HT-29 (cell line): ENCODE data around the gene ZFAND2A. TPM values are rescaled to one million over a fixed set of nuclear protein-coding genes. Genes with fewer than 3 reads are reported as not detected.
"Not testable (repeated sequence)": the region's sequence is repeated elsewhere in the genome, so short reads cannot be mapped to it uniquely, and the experiment has no call there.

Experiments used
- DNase-seq: peaks from one replicate; pipeline ENCODE4 v3.0.0-alpha.2; 2015; ENCODE audit warnings: low spot score
- total RNA-seq: library from RNA; depleted of rRNA; stranded (reverse); fragments of >200 nt; shearing (Covaris generic); gene quantifications from 2 replicates; pipeline ENCODE4 v1.2.3, GENCODE V29; 2014

Gene ZFAND2A
- total RNA-seq, 1 experiment from 2014 or later: 18.0 TPM

DNA sequence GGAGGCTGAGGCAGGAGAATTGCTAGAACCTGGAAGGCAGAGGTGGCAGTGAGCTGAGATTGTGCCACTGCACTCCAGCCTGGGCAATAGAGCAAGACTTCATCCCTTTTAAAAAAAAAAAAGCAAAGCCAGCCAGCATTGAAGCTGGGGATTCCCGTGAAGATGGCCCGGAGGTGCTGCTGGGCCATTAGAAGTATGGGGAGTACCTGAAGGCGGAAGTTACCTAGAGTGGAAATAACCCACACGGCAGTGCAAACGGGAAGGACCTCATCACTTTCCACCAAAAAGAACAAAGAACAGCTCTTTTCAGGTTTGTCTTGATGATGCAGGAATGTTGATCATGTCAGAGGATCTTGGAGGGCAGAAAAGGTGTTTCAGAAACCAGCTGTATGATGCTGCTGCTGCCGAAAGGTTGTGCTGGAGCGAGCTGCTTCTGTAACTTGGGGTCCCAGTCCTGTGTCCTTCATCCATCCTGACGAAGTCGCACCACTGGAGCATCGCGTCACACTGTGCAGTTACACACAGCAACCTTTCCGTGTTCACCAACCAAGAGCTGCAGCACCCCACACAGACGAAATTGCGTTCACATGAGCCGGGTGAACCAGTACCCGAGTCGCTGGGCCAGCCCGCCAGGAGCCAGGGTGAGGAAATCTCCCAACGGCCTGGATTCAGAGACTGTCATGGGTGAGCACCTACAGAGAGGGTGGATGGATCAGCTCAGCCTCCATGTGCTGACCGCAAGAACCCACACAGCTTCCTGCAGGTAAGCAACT is 8.2 kb downstream of the ZFAND2A start:
- DNase-seq: no peak

DNA sequence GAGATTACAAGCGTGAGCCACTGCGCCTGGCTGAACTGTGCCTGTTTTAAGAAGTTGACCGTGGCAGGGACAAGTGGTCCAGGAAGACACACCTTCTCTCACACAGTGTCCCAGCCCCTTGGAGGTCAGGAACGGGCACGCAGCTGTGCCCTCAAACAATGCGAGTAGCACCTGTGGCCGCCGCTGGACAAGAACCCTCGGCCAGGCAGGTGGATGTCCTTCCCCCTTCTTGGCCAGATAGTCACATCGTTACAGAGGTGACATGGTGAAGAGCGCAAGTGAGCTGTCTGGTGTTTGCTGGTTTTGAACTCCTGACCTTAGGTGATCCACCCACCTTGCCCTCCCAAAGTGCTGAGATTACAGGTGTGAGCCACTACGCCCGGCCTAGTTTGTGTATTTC is 8.8 kb downstream of the ZFAND2A start:
- DNase-seq: no peak

DNA sequence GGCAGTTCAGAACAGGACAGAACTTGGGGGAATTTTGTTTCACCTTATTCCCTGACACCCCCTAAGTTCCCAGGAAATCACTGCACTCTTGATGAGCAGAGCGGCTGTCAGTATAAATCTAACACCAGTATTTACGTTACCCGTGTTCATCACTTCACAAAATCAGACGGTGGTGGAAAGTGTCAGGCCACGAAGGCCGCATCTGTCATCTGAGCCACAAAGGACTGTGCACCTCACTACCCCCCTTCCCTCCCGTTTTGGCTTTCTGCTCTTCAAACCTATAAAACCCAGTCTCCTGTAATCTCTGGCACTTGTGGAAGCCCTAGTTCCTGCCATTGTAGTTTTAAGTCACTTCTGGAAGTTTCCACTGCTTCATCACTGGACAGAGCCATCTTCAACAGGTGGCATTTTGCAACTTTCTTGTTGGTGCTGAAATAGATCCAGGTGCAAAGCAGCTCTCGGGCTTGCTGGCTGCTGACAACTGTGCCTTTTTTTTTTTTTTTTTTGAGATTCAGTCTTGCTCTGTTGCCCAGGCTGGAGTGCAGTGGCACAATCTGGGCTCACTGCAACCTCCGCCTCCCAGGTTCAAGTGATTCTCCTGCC is 9.5 kb downstream of the ZFAND2A start:
- DNase-seq: no peak

DNA sequence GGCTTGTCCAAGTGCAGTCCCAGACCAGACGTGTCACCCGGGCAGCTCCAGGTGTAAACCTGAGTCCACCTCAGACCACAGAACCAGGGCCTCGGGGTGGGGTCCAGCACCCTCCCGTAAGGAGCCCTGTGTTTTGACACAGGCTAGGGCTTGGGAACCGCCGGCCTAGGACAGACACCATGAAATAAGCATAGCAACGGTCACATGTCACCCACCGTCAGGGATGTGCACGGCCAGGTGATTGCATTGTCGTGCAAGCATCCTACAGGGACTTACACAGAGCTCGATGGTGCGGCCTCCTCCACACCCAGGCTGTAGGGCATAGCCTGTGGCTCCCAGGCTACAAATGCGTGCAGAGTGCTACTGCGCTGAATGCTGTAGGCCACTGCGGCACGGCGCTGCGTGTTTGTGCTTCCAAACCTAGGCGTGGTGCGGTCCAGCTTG is 10.6 kb downstream of the ZFAND2A start:
- no peak for DNase-seq

DNA sequence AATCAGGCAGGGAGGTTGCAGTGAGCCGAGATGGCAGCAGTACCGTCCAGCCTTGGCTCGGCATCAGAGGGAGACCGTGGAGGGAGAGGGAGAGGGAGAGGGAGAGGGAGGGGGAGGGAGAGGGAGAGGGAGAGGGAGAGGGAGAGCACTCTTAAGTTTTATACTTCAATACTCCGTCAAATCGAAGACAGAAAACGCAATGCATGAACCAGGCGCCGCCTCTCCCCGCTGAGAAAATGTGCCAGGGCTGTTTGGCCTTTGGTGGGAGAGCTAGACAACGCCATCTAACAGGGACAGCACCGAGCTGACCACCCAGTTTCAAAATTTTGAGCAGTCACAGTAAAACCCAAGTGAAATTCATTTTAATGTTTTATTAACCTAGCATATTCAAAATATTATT is 12.1 kb downstream of the ZFAND2A start:
- DNase-seq: not testable (repeated sequence)

DNA sequence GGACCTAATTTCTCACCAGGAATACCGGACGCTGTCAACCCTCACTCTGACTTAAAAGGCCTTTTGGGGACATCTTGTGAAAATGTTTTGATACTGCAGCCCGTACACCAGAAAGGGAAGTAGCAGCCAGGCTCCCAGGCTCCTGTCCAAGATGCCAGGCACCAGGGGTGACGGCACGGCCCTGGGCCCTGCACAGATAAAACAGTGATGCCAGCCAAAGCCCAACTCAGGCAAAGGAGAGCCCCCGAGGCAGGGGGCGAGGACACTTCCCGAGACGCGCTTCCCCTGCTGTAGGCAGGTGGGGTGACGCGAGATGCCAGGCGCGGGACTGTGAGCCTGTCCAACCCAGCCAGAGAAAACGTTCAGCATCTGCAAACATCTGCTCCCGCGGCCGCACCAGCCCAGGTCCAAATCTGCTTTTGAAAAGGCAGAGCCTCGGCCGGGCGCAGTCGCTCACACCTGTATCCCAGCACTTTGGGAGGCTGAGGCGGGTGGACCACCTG is 15.7 kb downstream of the ZFAND2A start:
- peak; percentile 81 for DNase-seq

DNA sequence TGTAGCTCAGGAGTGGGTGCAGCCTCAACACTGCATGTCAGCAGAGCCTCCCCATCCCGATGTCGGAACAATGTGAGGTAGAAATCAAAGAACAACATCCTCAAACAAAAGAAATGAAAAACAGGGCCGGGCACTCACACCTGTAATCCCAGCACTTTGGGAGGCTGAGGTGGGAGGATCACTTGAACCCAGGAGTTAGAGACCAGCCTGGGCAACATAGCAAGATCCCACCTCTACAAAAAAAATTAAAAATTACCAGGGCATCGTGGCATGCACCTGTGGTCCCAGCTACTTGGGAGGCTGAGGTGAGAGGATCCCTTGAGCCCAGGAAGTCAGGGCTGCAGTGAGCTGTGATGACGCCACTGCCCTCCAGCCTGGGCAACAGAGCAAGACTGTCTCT is 17.0 kb downstream of the ZFAND2A start:
- DNase-seq: not testable (repeated sequence)

DNA sequence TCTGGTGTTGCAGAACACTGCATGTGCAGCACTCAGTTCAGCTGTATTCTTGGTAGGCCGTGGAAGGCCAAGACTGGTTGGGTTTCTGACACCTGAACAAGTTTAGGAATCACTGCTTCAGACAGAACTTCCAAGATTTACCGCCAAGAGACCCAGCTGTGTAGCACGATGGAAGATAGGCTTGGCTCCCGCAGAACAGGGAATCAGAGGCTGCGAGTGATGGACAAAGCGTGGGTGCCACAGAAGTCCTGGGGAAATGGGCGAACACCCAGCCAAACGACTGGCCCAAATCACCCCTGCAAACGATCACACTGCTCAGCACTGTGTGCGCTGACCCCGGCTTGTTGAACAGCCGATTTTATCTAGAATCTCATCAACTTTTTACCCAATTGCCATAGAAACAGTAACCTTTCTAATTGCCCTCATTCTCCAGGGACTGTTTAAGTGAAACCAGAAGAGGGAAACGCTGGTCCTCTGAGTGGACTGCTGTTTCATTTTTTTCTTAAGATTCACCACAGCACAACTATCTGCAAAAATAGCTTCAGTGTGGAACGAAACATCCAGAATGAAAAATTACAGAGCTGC is 17.9 kb downstream of the ZFAND2A start:
- DNase-seq: no peak

DNA sequence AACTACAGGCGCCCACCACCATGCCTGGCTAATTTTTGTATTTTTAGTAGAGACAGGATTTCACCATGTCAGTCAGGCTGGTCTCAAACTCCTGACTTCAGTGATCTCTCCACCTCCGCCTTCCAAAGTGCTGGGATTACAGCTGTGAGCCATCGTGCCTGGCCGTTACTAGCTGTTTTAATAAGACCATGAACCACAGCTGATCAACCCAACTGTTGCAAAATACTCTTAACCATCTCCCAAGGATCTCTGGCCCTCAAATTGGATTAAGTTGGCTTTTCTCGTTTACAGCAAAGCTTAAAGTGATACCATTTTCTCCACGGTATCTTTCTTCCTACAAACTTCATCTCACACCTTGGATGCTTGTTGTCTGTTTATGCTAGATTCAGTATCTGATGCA is 18.3 kb downstream of the ZFAND2A start:
- DNase-seq: no peak

DNA sequence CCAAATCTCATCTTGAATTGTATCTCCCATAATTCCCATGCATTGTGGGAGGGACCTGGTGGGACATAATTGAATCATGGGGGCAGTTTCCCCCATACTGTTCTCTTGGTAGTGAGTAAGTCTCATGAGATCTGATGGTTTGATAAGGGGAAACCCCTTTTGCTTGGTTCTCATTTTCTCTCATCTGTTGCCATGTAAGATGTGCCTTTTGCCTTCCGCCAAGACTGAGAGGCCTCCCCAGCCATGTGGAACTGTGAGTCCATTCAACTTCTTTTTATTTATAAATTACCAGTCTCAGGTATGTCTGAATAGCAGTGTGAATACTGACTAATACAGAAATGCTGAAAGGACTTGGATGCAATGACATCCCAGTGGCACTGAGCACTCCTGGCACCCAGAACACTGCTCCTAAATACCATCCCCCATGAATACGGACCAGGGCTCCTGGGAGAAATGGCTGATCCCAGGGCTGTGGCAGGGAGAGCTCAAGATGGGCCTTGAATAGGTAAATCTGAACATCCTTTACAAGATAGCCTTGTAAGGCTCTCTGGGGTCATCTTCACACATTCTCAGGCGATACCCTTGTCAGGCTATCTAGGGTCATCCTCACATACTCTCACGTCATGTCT is 19.4 kb downstream of the ZFAND2A start:
- DNase-seq: no peak

DNA sequence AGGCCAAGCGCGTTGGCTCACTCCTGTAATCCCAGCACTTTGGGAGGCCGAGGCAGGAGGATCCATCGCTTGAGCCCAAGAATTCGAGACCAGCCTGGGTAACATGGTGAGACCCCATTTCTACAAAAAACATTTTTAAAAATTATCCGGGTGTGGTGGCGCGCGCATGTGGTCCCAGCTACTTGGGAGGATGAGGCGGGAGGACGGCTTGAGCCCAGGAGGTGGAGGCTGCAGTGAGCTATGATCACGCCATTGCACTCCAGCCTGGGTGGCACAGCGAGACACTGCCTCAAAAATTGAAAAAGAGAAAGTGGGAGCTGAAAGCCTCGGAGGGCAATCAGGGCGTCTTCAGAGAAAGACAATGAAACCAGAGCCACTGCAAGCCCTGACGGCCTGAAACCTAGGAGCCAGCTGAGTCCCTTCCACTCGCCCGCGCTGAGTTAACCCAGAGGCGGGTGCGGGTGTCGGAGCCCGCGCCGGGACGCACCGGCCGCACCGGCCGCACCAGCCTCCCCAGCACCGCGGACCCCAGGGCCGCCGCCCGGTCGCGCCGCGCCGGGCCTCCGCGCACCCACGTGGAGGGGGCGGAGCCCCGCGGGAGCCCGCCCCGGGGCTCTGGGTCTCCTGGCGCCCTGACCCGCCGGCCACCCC is 22.4 kb downstream of the ZFAND2A start:
- DNase-seq: no peak

DNA sequence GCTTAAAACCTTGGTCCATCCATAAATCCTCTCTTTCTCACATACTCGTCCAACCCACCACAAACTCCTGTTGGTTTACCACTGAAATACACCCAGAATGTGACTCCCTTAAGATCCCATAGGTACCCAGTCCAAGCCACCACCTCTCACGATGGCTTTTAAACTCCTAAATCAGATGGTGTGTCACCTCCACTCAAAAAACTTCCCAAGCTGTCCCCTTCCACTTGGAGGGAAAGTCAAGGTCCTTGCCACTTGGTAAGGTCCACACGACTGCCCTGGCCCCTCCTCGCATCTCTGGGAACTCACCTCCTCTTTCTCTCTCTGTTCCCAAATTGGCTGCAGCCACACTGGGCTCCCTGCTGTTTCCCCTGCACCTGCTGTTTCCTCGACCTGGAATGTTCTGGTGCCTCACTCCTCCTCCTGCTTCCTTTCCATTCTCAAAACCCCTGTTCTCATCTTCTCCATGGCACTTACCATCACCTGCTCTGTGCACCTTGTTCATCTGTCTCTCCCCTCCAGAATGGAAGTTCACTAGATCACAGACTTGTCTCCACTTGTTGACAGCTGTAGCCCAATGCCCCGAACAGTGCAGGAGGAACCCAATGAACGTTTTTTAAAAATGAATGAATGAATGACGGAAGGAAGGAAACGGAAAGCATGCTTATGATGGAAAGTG is 23.0 kb downstream of the ZFAND2A start:
- peak; percentile 51 for DNase-seq

DNA sequence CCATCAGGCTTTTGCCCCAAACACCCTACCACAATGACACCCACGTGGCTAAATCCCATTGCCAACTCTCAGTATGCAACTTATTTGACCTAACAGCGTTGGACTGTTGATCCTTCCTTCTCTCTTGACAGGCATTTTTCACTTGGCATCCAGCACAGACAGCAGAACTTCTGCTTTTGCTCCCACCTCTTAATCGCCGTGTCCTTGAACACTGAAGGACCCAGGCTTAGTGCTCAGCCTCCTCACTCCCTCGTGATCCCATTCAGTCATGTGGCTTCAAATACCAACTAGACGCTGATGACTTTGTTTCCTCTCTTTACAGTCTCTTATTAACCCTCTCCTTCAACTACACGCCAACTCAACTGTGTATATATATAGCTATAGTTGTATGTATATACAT is 25.0 kb downstream of the ZFAND2A start:
- DNase-seq: no peak

DNA sequence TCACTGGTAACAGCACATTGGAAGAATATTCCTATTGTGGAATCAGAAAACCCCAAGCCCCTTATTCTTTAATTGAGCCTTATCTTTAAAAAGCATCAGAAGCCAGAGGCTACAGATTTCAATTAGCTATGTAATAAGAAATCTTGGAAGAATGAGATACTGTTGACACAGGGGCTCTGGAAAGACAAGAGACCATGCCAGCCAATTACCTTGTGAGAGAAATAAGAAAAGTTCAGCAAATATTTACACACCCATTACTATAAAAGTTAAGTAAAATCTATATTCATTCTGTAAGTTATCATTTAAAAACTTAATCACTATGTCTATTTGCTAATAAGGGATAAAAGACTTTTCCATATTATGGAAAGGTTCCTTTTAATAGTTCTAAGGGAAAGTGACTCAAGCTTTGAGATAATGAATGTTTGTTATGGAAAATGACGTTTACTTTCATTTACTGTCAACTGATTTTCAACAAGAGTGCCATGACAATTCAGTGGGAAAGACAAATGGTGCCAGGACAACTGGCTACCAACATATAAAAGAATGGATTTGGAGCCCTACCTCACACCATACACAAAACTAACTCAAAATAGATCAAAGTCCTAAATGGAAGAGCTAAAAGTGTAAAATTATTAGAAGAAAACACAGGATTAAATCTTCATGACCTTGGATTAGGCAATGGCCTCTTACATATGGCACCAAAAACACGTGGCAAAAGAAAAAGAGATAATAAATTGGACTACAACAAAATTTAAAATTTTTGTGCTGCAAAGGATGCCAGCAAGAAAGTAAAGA is 28.3 kb downstream of the ZFAND2A start:
- DNase-seq: no peak

DNA sequence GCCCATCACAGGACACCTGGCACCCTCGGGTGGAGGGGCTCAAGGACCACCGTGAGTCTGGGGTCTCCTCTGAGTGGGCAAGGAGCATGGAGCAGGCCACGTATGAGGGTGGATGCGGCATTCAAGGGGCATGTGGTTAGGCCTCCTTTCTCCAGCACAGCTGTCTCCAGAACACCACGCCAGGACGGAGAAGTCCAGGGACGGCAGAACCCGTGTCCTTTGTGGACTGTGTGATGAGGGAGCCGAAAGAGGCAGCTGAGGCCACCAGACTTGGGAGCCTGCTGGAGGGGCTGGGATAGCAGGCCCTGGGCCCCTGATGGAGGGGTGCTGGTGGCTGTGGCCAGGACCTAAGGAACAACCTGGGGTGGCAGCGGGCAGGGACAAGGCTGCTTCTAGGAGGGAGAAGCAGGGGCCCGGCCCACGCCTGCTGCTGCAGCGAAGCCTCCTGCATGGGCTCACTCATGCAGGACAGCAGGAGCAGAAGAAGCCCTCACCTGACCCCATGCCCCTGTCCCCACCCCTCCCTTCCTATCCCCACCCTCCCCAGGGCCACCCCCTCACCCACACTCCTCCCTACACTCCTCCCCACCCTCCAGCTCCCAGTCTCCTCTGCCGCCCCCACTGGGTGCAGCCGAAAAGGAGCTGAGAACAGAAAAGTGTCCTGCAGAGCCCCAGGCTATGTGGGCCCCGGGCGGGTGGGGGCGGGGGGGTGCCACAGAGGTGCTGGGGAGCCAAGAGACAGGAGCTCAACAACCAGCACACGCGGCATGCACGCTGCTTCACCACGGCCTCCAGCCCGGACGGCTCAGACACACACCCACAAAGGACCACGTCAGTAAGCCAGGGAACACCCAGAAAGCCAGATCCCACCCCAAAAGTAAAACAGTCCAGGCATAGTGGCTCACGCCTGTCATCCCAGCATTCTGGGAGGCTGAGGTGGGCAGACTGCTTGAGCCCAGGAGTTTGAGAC is 29.7 kb downstream of the ZFAND2A start:
- DNase-seq: no peak

DNA sequence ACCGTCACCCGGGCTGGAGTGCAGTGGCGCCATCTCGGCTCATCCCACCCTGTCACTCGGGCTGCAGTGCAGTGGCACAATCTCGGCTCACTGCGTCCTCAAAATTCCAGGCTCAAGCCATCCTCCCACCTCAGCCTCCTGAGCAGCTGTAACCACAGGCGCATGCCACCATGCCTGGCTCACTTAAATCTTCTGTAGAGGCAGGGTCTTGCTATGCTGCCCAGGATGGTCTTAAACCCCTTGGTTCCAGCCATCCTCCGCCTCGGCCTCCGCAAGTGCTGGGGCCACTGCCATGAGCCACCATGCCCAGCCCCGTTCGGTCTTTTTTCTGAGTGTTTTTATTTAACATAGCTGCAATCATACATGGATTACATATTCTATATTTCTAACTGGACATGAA is 30.6 kb downstream of the ZFAND2A start:
- no peak for DNase-seq

DNA sequence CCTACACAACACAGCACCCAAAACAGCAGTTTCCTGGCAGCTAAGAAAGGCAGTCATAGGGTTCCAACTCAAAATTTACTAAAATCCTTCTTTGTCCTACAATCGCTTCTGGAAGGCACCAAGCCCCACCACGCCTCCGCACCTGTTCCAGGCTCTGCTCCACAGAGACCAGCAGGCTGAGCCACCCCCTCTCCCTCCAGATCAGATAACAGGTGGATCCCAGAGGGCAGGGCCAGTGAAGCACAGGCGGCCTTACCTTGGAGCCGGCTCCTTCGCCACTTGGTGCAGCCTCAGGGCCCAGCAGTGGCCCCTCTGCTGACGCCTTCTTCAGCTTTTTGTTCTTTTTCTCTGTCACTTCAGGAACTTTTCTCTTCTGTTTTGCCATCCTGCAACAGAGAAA is 33.0 kb downstream of the ZFAND2A start:
- DNase-seq: no peak

DNA sequence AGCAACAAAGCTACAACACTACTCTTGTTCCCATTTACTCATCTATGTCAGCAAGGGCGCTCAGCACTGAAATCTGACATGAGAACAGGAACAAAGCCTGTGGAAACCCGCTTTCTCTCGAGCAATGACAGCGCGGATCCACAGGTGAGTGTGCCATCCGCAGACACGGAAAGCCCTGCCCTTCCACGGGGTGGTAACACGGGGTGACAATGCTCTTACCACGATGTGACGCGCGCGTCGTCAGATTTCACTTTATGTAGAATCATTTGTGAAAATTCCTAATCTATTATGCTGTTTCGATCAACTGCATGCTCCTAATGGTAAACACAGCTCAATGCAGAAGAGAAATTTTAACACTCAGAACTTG is 34.4 kb downstream of the ZFAND2A start:
- no peak for DNase-seq
